ENCODE data around the gene NMT2. TPM values are rescaled to one million over a fixed set of nuclear protein-coding genes. Genes with fewer than 3 reads are reported as not detected.

The NMT2 gene
- total RNA-seq, 6 experiments from 2014 or later: 18.1 to 34.5 (median 30.8) TPM

- 64% methylated on average over 7 of the region's 8 CpGs for WGBS (ENCODE audit: insufficient coverage, low coverage, low lambda C conversion rate, missing lambda C conversion rate)
- intact Hi-C loops (cut with DNase I): no loop called here
- peak in 1 of 3 donors; percentile 44 for DNase-seq
- Histone ChIP-seq H3K27ac (no peak overlapping the region), H3K27me3 (no peaks in the 10 kb centered on the region), H3K9me3 (no peaks in the 10 kb centered on the region), H3K36me3 (peaks cover 0 to 42% (median 17%) of the 10 kb centered on the region in 4 donors), H3K4me1 (peaks cover 0 to 17% (median 6%) of the 10 kb centered on the region in 4 donors), H3K4me3 (no peak overlapping the region)
- peak; percentile 61 to 82 (median 70) for ATAC-seq
- no peak for TF ChIP-seq POLR2A (IDR thresholded peaks at IDR 0.05)
- peak; percentile 64 to 85 (median 84) for TF ChIP-seq CTCF (IDR thresholded peaks at IDR 0.05)
Observed at GRCh38 chr10:15106352-15107013, 62.0 kb downstream of the NMT2 start.

- H3K27me3 ChIP-seq: no peaks in the 10 kb centered on the region
- TF ChIP-seq POLR2A (IDR thresholded peaks at IDR 0.05) (no peak), CTCF (IDR thresholded peaks at IDR 0.05) (no peak)
- WGBS (ENCODE audit: insufficient coverage, low coverage, low lambda C conversion rate, missing lambda C conversion rate): 90% methylated on average over 9 of the region's 9 CpGs
- no peak for ATAC-seq
- DNase-seq: no peak
- H3K4me3 ChIP-seq: no peak overlapping the region
- H3K4me1 ChIP-seq: peaks cover 0 to 14% (median 4%) of the 10 kb centered on the region in 4 donors
- H3K27ac ChIP-seq: no peak overlapping the region
- H3K36me3 ChIP-seq: peaks cover 0 to 40% (median 16%) of the 10 kb centered on the region in 4 donors
- intact Hi-C loops (cut with DNase I): no loop called here
- no peaks in the 10 kb centered on the region for H3K9me3 ChIP-seq
Observed at GRCh38 chr10:15103513-15103912, 65.0 kb downstream of the NMT2 start.

GRCh38 chr10:15099886-15100285, 68.6 kb downstream of the NMT2 start:
- Histone ChIP-seq H3K36me3 (peaks cover 0 to 27% (median 13%) of the 10 kb centered on the region in 4 donors), H3K27me3 (no peaks in the 10 kb centered on the region), H3K4me1 (peaks cover 0 to 14% (median 6%) of the 10 kb centered on the region in 4 donors), H3K27ac (no peak overlapping the region), H3K4me3 (no peak overlapping the region), H3K9me3 (no peaks in the 10 kb centered on the region)
- TF ChIP-seq CTCF (IDR thresholded peaks at IDR 0.05): no peak
- no peak for TF ChIP-seq POLR2A (IDR thresholded peaks at IDR 0.05)
- DNase-seq (no peak), ATAC-seq (no peak)
- intact Hi-C loops (cut with DNase I): no loop called here
- 82% methylated on average over 4 of the region's 4 CpGs for WGBS (ENCODE audit: insufficient coverage, low coverage, low lambda C conversion rate, missing lambda C conversion rate)

- ATAC-seq (peak; percentile 93 to 95 (median 94)), DNase-seq (peak; percentile 97 to 98 (median 97))
- Histone ChIP-seq H3K9me3 (no peaks in the 10 kb centered on the region), H3K27me3 (no peaks in the 10 kb centered on the region), H3K4me3 (peak within 1 kb of the TSS; percentile 84 to 99 (median 91)), H3K27ac (peak within 1 kb of the TSS; percentile 88 to 92 (median 89)), H3K4me1 (peaks cover 0 to 14% (median 6%) of the 10 kb centered on the region in 4 donors), H3K36me3 (peaks cover 0 to 2% (median under 1%) of the 10 kb centered on the region in 4 donors)
- intact Hi-C loops (cut with DNase I): no loop called here
- TF ChIP-seq POLR2A (IDR thresholded peaks at IDR 0.05) (peak; percentile 83), CTCF (IDR thresholded peaks at IDR 0.05) (no peak)
- 0% methylated on average over 9 of the region's 84 CpGs for WGBS (ENCODE audit: insufficient coverage, low coverage, low lambda C conversion rate, missing lambda C conversion rate)
Observed at GRCh38 chr10:15097011-15097812, 71.3 kb downstream of the NMT2 start, which contains the start of gene RPP38. TSS of gene RPP38 (plus strand) at chr10:15097355. CDS start at chr10:15103315, 5,960 bp downstream.

Measured in right lobe of liver (tissue), 6 donors.